MCF 10A (cell line): ENCODE results near the gene DOK6. TPM values are rescaled to one million over a fixed set of nuclear protein-coding genes. Genes with fewer than 3 reads are reported as not detected.

Experiments
- BruUV-seq: library from RNA; stranded (reverse); fragments of 400-500 nt; replicated peaks from 2 replicates; lab custom pipeline; 2021; lab: Mats Ljungman, UMichigan
- CTCF ChIA-PET: fragments of 300-600 bp; sonication (Branson Sonifier 250); formaldehyde crosslinking; extraction: SDS; loops from one replicate; lab custom pipeline; 2021; ENCODE audit warnings: antibody characterized with exemption, inconsistent platforms; lab: Yijun Ruan, JAX
- POLR2A ChIA-PET: fragments of 300-600, 350-650 bp; sonication (Branson Sonifier 250); formaldehyde crosslinking; extraction: SDS; loops from one replicate; lab custom pipeline; 2020; ENCODE audit warnings: antibody characterized with exemption, inconsistent platforms; lab: Yijun Ruan, JAX
- DNase-seq: peaks from one replicate; pipeline ENCODE4 v3.0.0-alpha.2; 2018; ENCODE audit not compliant: unreplicated experiment
- H3K27ac Mint-ChIP-seq: one replicate; pipeline ENCODE4 v1.8.0; 2022; ENCODE audit warnings: mild to moderate bottlenecking, low read depth, mixed read lengths; ENCODE audit not compliant: unreplicated experiment
- H3K27me3 Mint-ChIP-seq: one replicate; pipeline ENCODE4 v1.8.0; 2022; ENCODE audit warnings: mixed read lengths; ENCODE audit not compliant: insufficient read depth, unreplicated experiment
- H3K36me3 Mint-ChIP-seq: one replicate; pipeline ENCODE4 v1.8.0; 2022; ENCODE audit warnings: mild to moderate bottlenecking, moderate library complexity, mixed read lengths; ENCODE audit not compliant: insufficient read depth, unreplicated experiment
- H3K4me1 Mint-ChIP-seq: one replicate; pipeline ENCODE4 v1.8.0; 2022; ENCODE audit warnings: mixed read lengths; ENCODE audit not compliant: insufficient read depth, unreplicated experiment
- H3K4me3 Mint-ChIP-seq: one replicate; pipeline ENCODE4 v1.8.0; 2022; ENCODE audit warnings: mild to moderate bottlenecking, moderate library complexity, mixed read lengths; ENCODE audit not compliant: unreplicated experiment
- H3K9me3 Mint-ChIP-seq: one replicate; pipeline ENCODE4 v1.8.0; 2022; ENCODE audit warnings: mixed read lengths; ENCODE audit not compliant: unreplicated experiment
- intact Hi-C: fragments of 100-400 bp; cut with micrococcal nuclease; formaldehyde crosslinking; loops from 2 replicates; pipeline ENCODE4 v1.14.1; 2022
- total RNA-seq: library from RNA; stranded (reverse); gene quantifications from 2 replicates; pipeline ENCODE4 v1.2.3, GENCODE V29; 2022
- TF ChIP-seq, protein P1 (sequence below): fragments of 200-600 bp; IDR thresholded peaks from one replicate; pipeline ENCODE4 v1.8.0; 2022; ENCODE audit warnings: antibody characterized with exemption, mild to moderate bottlenecking; ENCODE audit not compliant: unreplicated experiment

The DOK6 gene
- total RNA-seq, 1 experiment from 2014 or later = not detected

DNA sequence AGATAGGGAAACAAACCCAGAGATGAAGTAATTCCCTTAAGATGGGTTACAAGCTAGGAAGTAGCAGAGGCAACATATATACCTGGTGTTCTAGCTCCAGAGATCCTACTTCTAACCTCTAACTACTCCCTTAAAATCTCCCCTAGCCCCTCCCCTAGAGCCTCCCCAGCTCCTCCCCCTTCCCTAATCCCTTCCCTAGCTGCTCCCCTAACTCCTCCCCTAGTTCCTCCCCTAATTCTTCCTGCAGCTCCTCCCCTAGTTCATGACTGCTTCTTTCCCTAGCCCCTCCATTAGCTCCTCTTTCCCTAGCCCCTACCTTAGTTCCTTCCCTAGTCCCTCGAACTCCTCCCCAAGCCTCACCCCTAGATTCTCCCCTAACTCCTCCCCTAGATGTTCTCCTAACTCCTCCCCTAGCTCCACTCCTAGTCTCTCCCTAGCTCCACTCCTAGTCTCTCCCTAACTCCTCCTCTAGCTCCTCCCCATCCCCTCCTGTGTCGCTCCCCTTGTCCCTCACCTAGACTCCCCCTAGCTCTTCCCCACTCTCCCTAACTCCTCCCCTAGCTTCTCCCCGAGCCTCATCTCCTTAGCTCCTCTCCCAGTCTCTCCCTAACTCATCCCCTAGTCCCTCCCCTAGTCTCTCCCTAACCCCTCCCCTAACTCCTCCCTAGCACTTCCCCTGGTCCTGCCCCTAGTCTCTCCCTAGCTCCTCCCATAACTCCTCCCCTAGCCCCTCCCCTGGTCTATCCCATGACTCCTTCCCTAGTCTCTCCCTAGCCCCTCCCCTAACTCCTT lies 438.1 kb downstream of the DOK6 start:
- no peaks in the 10 kb centered on the region for H3K9me3 Mint-ChIP-seq
- TF ChIP-seq, protein P1, sequence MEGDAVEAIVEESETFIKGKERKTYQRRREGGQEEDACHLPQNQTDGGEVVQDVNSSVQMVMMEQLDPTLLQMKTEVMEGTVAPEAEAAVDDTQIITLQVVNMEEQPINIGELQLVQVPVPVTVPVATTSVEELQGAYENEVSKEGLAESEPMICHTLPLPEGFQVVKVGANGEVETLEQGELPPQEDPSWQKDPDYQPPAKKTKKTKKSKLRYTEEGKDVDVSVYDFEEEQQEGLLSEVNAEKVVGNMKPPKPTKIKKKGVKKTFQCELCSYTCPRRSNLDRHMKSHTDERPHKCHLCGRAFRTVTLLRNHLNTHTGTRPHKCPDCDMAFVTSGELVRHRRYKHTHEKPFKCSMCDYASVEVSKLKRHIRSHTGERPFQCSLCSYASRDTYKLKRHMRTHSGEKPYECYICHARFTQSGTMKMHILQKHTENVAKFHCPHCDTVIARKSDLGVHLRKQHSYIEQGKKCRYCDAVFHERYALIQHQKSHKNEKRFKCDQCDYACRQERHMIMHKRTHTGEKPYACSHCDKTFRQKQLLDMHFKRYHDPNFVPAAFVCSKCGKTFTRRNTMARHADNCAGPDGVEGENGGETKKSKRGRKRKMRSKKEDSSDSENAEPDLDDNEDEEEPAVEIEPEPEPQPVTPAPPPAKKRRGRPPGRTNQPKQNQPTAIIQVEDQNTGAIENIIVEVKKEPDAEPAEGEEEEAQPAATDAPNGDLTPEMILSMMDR = no peak
- no TSS peak for BruUV-seq
- no peak overlapping the region for H3K4me3 Mint-ChIP-seq
- peaks cover 2% of the 10 kb centered on the region for H3K27me3 Mint-ChIP-seq
- no peak overlapping the region for H3K27ac Mint-ChIP-seq
- DNase-seq = peak; percentile 94
- intact Hi-C loops = no loop called here
- no peaks in the 10 kb centered on the region for H3K36me3 Mint-ChIP-seq
- no peaks in the 10 kb centered on the region for H3K4me1 Mint-ChIP-seq
- POLR2A ChIA-PET = interaction anchor here (0.6 to 0.7 kb wide), 2 partner anchors 115 to 1042 kb away, joined by 3 to 4 read pairs; no protein-coding TSS in a partner anchor
- CTCF ChIA-PET = interaction anchor here (0.6 to 1.1 kb wide), 8 partner anchors 8 to 914 kb away, joined by 3 to 6 read pairs (median 3); no protein-coding TSS in a partner anchor

DNA sequence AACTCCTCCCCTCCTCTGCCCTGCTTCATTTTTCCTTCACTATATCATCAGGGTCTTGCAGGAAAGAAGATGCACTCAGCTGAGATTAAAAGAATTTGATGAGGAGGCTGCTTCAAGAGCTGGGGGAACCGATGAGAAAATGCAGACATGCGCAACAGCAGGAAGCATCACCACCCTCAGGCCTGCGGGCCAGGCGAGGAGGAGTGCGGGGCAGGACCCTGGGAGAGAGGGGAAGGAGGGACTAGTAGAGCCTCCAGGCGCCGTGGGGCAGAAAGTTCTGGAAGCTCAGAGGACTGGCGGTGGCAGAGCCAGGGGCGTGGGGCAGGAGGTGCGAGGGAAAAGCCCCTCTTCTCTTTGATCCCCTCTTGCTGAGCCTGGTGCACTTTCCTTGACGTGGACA lies 438.8 kb downstream of the DOK6 start:
- POLR2A ChIA-PET = interaction anchor here (0.7 kb wide), 1 partner anchor 1042 kb away, joined by 4 read pairs; no protein-coding TSS in a partner anchor
- DNase-seq = no peak
- TF ChIP-seq, protein P1 = no peak
- H3K9me3 Mint-ChIP-seq = no peaks in the 10 kb centered on the region
- peaks cover 9% of the 10 kb centered on the region for H3K27me3 Mint-ChIP-seq
- H3K27ac Mint-ChIP-seq = no peak overlapping the region
- no peak overlapping the region for H3K4me3 Mint-ChIP-seq
- CTCF ChIA-PET = interaction anchor here (0.6 to 1.1 kb wide), 4 partner anchors 11 to 915 kb away, joined by 3 to 6 read pairs (median 4); no protein-coding TSS in a partner anchor
- BruUV-seq = no TSS peak
- intact Hi-C loops = no loop called here
- H3K4me1 Mint-ChIP-seq = peaks cover 5% of the 10 kb centered on the region
- no peaks in the 10 kb centered on the region for H3K36me3 Mint-ChIP-seq

DNA sequence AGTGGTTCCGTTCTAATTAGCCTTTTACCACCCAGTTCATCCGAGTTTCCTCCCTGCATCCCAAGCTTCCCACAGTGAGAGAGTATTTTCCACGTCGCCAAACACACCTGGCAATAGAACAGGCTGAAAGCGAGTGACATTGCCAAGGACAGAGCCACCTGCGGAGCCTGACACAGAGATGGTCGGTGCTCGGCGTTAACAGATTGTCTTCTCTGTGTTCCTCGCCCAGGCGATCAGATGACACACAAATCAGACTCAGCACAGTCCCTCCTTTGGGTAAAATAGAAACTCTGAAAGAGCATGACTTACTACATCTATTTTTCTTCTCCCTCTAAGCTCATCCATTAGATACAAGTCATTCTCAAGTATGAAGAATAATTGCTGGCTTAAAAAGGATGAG lies 439.3 kb downstream of the DOK6 start:
- DNase-seq = no peak
- POLR2A ChIA-PET = no interaction called here
- BruUV-seq = no TSS peak
- TF ChIP-seq, protein P1 = no peak
- no peaks in the 10 kb centered on the region for H3K9me3 Mint-ChIP-seq
- no peaks in the 10 kb centered on the region for H3K36me3 Mint-ChIP-seq
- peaks cover 11% of the 10 kb centered on the region for H3K27me3 Mint-ChIP-seq
- CTCF ChIA-PET = interaction anchor here (0.6 to 0.8 kb wide), 2 partner anchors 13 to 452 kb away, joined by 3 to 4 read pairs; no protein-coding TSS in a partner anchor
- H3K4me1 Mint-ChIP-seq = peaks cover 6% of the 10 kb centered on the region
- H3K4me3 Mint-ChIP-seq = no peak overlapping the region
- intact Hi-C loops = loop anchor here (10.0 kb wide), 1 partner anchor 235 kb away; no protein-coding TSS in a partner anchor
- H3K27ac Mint-ChIP-seq = no peak overlapping the region

DNA sequence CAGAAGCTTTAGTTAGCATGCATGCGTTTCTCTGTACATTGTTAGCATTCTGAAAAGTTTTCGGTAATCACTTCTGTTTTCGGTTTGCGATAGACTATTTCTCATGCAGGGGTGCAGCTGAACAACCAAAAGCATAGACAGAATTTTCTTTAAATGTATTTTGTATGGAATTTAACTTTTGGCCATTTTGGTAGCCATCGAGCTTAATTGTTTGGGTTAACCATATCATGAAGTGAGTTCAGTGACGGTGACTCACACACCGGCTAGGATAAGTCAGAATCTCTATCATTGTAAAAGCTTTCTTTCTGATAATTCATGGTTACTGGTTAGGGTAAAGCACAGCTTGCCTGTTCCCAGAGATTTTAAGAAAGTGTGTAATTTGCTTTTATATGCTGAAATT lies 439.8 kb downstream of the DOK6 start:
- Mint-ChIP-seq H3K27ac (no peak overlapping the region), H3K36me3 (no peaks in the 10 kb centered on the region), H3K9me3 (no peaks in the 10 kb centered on the region), H3K4me3 (no peak overlapping the region), H3K4me1 (peaks cover 6% of the 10 kb centered on the region), H3K27me3 (peaks cover 11% of the 10 kb centered on the region)
- no TSS peak for BruUV-seq
- POLR2A ChIA-PET = no interaction called here
- no peak for DNase-seq
- TF ChIP-seq, protein P1 = no peak
- intact Hi-C loops = loop anchor here (10.0 kb wide), 1 partner anchor 234 kb away; no protein-coding TSS in a partner anchor
- CTCF ChIA-PET = interaction anchor here (0.6 kb wide), 2 partner anchors 12 to 38 kb away, joined by 3 to 4 read pairs; no protein-coding TSS in a partner anchor
